Measurements from ENCODE around the gene SLC30A7. TPM values are rescaled to one million over a fixed set of nuclear protein-coding genes. Genes with fewer than 3 reads are reported as not detected.

SLC30A7 gene
- total and polyA plus RNA-seq, 8 donors, result 17.6 to 46.7 (median 20.6) TPM

- Histone ChIP-seq H3K9me3 (peaks cover 0 to 8% of the 10 kb centered on the region in 2 donors), H3K27me3 (no peaks in the 10 kb centered on the region), H3K4me3 (peak within 1 kb of the TSS; percentile 69 to 79), H3K36me3 (peaks cover 0 to 9% of the 10 kb centered on the region in 2 donors), H3K27ac (peak within 1 kb of the TSS; percentile 93 to 96), H3K4me1 (peaks cover 8 to 32% of the 10 kb centered on the region in 2 donors)
- intact Hi-C loops (cut with DNase I), result no loop called here
- peak; percentile 77 for ATAC-seq
- TF ChIP-seq, protein P1, sequence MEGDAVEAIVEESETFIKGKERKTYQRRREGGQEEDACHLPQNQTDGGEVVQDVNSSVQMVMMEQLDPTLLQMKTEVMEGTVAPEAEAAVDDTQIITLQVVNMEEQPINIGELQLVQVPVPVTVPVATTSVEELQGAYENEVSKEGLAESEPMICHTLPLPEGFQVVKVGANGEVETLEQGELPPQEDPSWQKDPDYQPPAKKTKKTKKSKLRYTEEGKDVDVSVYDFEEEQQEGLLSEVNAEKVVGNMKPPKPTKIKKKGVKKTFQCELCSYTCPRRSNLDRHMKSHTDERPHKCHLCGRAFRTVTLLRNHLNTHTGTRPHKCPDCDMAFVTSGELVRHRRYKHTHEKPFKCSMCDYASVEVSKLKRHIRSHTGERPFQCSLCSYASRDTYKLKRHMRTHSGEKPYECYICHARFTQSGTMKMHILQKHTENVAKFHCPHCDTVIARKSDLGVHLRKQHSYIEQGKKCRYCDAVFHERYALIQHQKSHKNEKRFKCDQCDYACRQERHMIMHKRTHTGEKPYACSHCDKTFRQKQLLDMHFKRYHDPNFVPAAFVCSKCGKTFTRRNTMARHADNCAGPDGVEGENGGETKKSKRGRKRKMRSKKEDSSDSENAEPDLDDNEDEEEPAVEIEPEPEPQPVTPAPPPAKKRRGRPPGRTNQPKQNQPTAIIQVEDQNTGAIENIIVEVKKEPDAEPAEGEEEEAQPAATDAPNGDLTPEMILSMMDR (IDR thresholded peaks at IDR 0.05), result no peak
- DNase-seq, result peak; percentile 86 to 93 (median 91)
Measured at GRCh38 chr1:100894603-100895539, 1.0 kb upstream of the SLC30A7 start, which contains the start of gene EXTL2. Gene EXTL2, minus strand, starts transcription at chr1:100894842. Its CDS starts 6,085 bp downstream, at chr1:100888757.

DNA sequence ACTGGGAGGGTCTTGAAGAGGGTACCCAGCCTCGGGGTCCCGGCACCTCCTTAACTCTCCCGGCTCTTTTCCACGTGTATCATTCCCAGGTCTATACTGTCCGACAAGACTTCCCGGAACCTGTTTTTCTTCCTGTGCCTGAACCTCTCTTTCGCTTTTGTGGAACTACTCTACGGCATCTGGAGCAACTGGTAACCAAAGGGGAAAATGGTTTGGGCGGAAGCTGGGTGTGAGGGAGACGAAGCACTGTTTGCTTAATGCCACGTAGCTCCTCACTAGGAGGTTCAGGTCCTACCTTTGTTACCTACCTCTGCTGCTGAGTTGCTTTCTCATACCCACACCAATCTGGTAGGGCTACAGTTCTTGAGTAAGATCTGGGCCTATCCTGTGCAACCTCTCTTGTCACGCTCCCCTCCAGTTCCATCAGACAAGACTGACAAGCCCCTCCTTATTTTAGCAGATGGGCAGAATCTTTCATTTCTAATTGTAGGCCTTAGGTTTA is 642 bp downstream of the SLC30A7 start:
- Histone ChIP-seq H3K27ac (peak overlapping the region; percentile 93 to 96), H3K4me1 (peaks cover 8 to 38% of the 10 kb centered on the region in 2 donors), H3K36me3 (peaks cover 0 to 24% of the 10 kb centered on the region in 2 donors), H3K27me3 (no peaks in the 10 kb centered on the region), H3K9me3 (no peaks in the 10 kb centered on the region), H3K4me3 (peak overlapping the region; percentile 69 to 79)
- TF ChIP-seq, protein P1 (IDR thresholded peaks at IDR 0.05), result no peak
- intact Hi-C loops (cut with DNase I), result no loop called here
- DNase-seq, result peak in 2 of 4 donors; percentile 22 to 34
- ATAC-seq, result peak; percentile 23

GRCh38 chr1:100902365-100902764 is 6.5 kb downstream of the SLC30A7 start:
- ATAC-seq, result no peak
- no peak for DNase-seq
- Histone ChIP-seq H3K27me3 (no peaks in the 10 kb centered on the region), H3K9me3 (no peaks in the 10 kb centered on the region), H3K36me3 (peaks cover 0 to 48% of the 10 kb centered on the region in 2 donors), H3K4me3 (no peak overlapping the region), H3K27ac (no peak overlapping the region), H3K4me1 (peaks cover 2 to 24% of the 10 kb centered on the region in 2 donors)
- TF ChIP-seq, protein P1 (IDR thresholded peaks at IDR 0.05), result no peak
- intact Hi-C loops (cut with DNase I), result no loop called here

DNA sequence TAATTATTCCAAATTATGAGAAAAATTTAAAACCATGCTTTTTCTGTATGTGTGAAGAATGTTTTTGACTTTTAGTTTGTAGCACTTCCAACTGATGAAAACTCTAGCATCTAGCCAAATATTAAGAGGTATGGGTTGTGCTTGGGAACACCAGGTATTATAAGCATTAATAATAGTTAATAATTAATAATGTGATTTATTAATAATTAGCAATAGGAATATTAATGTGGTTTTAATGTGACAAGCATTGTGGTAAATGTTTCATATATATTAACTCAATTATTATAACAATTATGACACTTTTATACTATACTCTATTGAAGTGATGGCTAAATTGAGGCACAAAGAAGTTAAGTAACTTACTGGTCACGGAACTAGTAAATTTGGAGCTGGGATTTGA is 7.9 kb downstream of the SLC30A7 start:
- no peak for ATAC-seq
- intact Hi-C loops (cut with DNase I), result no loop called here
- no peak overlapping the region for H3K27ac ChIP-seq
- H3K27me3 ChIP-seq, result no peaks in the 10 kb centered on the region
- peaks cover 0 to 10% of the 10 kb centered on the region in 2 donors for H3K4me1 ChIP-seq
- H3K36me3 ChIP-seq, result peaks cover 0 to 59% of the 10 kb centered on the region in 2 donors
- no peak for DNase-seq
- TF ChIP-seq, protein P1 (IDR thresholded peaks at IDR 0.05), result no peak
- no peak overlapping the region for H3K4me3 ChIP-seq
- H3K9me3 ChIP-seq, result no peaks in the 10 kb centered on the region

- no peak for DNase-seq
- no peak overlapping the region for H3K4me3 ChIP-seq
- intact Hi-C loops (cut with DNase I), result no loop called here
- TF ChIP-seq, protein P1 (IDR thresholded peaks at IDR 0.05), result no peak
- no peak overlapping the region for H3K27ac ChIP-seq
- H3K4me1 ChIP-seq, result peaks cover 0 to 8% of the 10 kb centered on the region in 2 donors
- H3K36me3 ChIP-seq, result peaks cover 0 to 53% of the 10 kb centered on the region in 2 donors
- H3K27me3 ChIP-seq, result no peaks in the 10 kb centered on the region
- no peak for ATAC-seq
- no peaks in the 10 kb centered on the region for H3K9me3 ChIP-seq
Measured at GRCh38 chr1:100904528-100904927, 8.6 kb downstream of the SLC30A7 start.
